Nucleus accumbens (tissue), 56 donors: ENCODE data around the gene ALPK1.

Experiments
- DNase-seq, 56 donors: peaks; one replicate each; lab custom pipeline; 2025; lab: John Stamatoyannopoulos, UW

The ALPK1 gene

GRCh38 chr4:112321776-112322684 is 24.9 kb downstream of the ALPK1 start:
- DNase-seq, result peak in 29 of 56 donors; percentile 2 to 73 (median 21)

- DNase-seq, result no peak
These were observed 25.7 kb downstream of the ALPK1 start for GRCh38 chr4:112322866-112323265.

GRCh38 chr4:112325530-112325929 is 28.4 kb downstream of the ALPK1 start:
- DNase-seq, result no peak

- DNase-seq, result no peak
These were observed 31.0 kb downstream of the ALPK1 start for GRCh38 chr4:112327965-112328733.

GRCh38 chr4:112328734-112329130 is 31.6 kb downstream of the ALPK1 start:
- DNase-seq, result no peak

GRCh38 chr4:112329672-112330375 is 32.7 kb downstream of the ALPK1 start:
- no peak for DNase-seq

- no peak for DNase-seq
These were observed 33.8 kb downstream of the ALPK1 start for GRCh38 chr4:112330921-112331320.

GRCh38 chr4:112332398-112332797 is 35.2 kb downstream of the ALPK1 start:
- DNase-seq, result no peak

GRCh38 chr4:112340023-112340422 is 42.9 kb downstream of the ALPK1 start:
- DNase-seq, result no peak

GRCh38 chr4:112341033-112341432 is 43.9 kb downstream of the ALPK1 start:
- DNase-seq, result no peak

GRCh38 chr4:112343330-112344080 is 46.3 kb downstream of the ALPK1 start:
- DNase-seq, result no peak

- peak in 40 of 56 donors; percentile 2 to 81 (median 20) for DNase-seq
These were observed 51.5 kb downstream of the ALPK1 start for GRCh38 chr4:112348488-112349158.

GRCh38 chr4:112352736-112353135 is 55.6 kb downstream of the ALPK1 start:
- no peak for DNase-seq

GRCh38 chr4:112355662-112356061 is 58.5 kb downstream of the ALPK1 start:
- no peak for DNase-seq

- DNase-seq, result no peak
These were observed 60.3 kb downstream of the ALPK1 start for GRCh38 chr4:112357453-112357852.

GRCh38 chr4:112357897-112358296 is 60.7 kb downstream of the ALPK1 start:
- no peak for DNase-seq

GRCh38 chr4:112358415-112358814 is 61.2 kb downstream of the ALPK1 start:
- DNase-seq, result no peak

GRCh38 chr4:112358952-112359749 is 62.0 kb downstream of the ALPK1 start:
- no peak for DNase-seq
